HL-60 (cell line): ENCODE measurements around the gene TVP23A.

ENCODE experiments used
- CTCF ChIP-seq: IDR thresholded peaks from one replicate; pipeline ENCODE4 v1.5.1; 2011; ENCODE audit warnings: low read length, control low read depth, inconsistent platforms; ENCODE audit not compliant: insufficient read depth
- GABPA ChIP-seq: IDR thresholded peaks from 2 replicates; pipeline ENCODE4 v1.6.1; 2012; ENCODE audit warnings: low read depth
- POLR2AphosphoS5 ChIP-seq: IDR thresholded peaks from 2 replicates; pipeline ENCODE4 v1.6.1; 2012; ENCODE audit warnings: low read depth

- TF ChIP-seq CTCF (no peak), GABPA (no peak), POLR2AphosphoS5 (no peak)
These were observed 49.6 kb upstream of the TVP23A start for GRCh38 chr16:10868104-10868595.
